ENCODE measurements around the gene KRT13.

The KRT13 gene

GRCh38 chr17:41453066-41453465, 52.3 kb downstream of the KRT13 start:
- in situ Hi-C loops (cut with HindIII; ENCODE audit: low pct_ligation_motif_present, low pct_unique_long_range_greater_than_20kb, low sequenced_read_pairs): no loop called here

GRCh38 chr17:41452281-41452680, 53.1 kb downstream of the KRT13 start:
- in situ Hi-C loops (cut with HindIII; ENCODE audit: low pct_ligation_motif_present, low pct_unique_long_range_greater_than_20kb, low sequenced_read_pairs): no loop called here
- no peak for DNase-seq

More at GRCh38 chr17:41453066-41453465, 52.3 kb downstream of the KRT13 start:
- DNase-seq: no peak

GRCh38 chr17:41451154-41451728, 54.2 kb downstream of the KRT13 start:
- in situ Hi-C loops (cut with HindIII; ENCODE audit: low pct_ligation_motif_present, low pct_unique_long_range_greater_than_20kb, low sequenced_read_pairs): no loop called here
- peak; percentile 11 for DNase-seq

All from ACHN (cell line).